IPS-11a (cell line): ENCODE measurements around the gene TAS2R46.
"Not testable (repeated sequence)": the region's sequence is repeated elsewhere in the genome, so short reads cannot be mapped to it uniquely, and the experiment has no call there.

ENCODE experiments used
- H3K4me3 ChIP-seq: one replicate; pipeline ENCODE4 v1.5.1; 2013; ENCODE audit warnings: low read depth, low read length, control low read depth

TAS2R46 gene

DNA sequence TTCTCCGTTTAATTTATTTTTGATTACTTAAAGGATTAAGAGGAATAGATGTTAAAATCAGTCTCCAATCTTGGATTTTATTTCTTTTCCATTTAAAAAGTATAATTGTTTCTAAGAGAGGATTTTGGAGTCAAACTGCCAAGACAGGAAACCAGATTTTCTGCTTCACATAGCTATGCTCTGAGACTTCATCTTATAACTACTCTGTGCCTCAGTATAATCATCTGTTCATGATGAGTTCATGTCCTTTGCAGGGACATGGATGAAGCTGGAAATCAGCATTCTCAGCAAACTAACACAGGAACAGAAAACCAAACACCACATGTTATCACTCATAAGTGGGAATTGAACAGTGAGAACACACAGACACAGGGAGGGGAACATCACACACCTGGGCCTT lies 21.9 kb downstream of the TAS2R46 start:
- H3K4me3 ChIP-seq, result no peak overlapping the region

- no peak overlapping the region for H3K4me3 ChIP-seq
These were observed 22.9 kb downstream of the TAS2R46 start for GRCh38 chr12:11039171-11039570.

GRCh38 chr12:11033959-11034358 lies 28.1 kb downstream of the TAS2R46 start:
- H3K4me3 ChIP-seq, result not testable (repeated sequence)

- H3K4me3 ChIP-seq, result no peak within 1 kb of the TSS
These were observed 30.8 kb downstream of the TAS2R46 start, which contains the start of gene TAS2R31 for GRCh38 chr12:11031307-11031706. Gene TAS2R31, minus strand, starts transcription at chr12:11031407. Its CDS starts 72 bp downstream, at chr12:11031335.

DNA sequence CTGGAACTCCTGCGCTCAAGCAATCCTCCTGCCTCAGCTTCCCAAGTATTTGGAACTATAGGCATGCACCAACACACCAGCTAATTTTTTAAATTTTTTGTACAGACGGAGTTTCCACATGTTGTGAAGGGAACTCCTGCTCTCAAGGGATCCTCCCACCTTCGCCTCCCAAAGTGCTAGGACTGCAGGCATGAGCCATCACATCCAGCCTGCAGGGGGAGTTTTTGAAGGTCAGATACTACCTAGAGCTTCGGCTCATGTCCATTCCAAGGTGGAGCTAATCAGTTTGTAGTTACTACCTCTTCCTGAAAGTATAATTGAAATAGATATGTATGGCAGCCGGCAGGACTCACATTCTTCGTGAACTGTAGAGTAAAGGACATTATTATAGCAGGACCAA lies 36.0 kb downstream of the TAS2R46 start:
- no peak overlapping the region for H3K4me3 ChIP-seq

- no peak overlapping the region for H3K4me3 ChIP-seq
These were observed 38.7 kb downstream of the TAS2R46 start for GRCh38 chr12:11023387-11023786.

DNA sequence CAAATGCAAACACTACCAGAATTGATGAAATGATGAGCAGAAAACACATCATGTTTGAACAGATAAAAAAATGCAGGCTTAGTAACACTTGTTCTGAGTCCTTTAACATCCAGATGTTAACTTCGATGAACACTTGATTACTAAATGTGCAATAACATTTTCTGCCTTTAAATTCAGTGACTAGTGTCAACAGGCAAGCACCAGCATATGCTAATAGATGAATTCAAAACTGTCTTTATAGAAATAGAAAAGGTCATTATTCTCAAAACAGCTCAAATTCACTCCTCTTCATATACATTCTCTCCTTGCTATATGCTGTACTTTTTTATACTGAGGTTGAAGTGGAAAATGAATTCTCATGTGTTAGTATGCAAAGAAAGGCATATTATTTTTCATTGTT lies 39.6 kb downstream of the TAS2R46 start, which contains the start of gene TAS2R19:
TSS of gene TAS2R19 (minus strand) at position 101 of the 400 bp plus-strand sequence. CDS start at position 52, 49 bp downstream.
- no peak within 1 kb of the TSS for H3K4me3 ChIP-seq

- no peak overlapping the region for H3K4me3 ChIP-seq
These were observed 45.2 kb downstream of the TAS2R46 start for GRCh38 chr12:11016937-11017336.

- H3K4me3 ChIP-seq, result no peak overlapping the region
These were observed 46.2 kb downstream of the TAS2R46 start for GRCh38 chr12:11015775-11016430.

DNA sequence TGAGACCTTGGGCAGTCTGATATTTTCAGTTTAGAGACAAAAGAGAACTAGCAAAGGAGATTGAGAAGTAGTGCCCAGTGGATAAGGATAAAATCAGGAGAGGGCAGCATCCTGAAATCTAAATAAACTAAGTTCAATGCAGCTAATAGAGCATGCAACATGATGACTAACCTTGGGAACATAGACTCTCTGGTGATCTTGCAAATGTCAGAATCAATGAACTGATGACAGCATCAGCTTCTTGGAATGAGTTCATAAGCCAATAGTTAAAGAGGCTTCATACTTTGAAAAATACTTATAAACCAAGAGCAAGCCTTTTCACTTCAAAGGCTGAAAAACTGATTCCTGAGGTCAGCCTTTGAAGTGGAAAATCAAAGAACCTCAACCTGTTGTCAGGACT lies 47.9 kb downstream of the TAS2R46 start:
- H3K4me3 ChIP-seq, result no peak overlapping the region
